Measurements from ENCODE around the gene LRTM2.

LRTM2 gene

DNA sequence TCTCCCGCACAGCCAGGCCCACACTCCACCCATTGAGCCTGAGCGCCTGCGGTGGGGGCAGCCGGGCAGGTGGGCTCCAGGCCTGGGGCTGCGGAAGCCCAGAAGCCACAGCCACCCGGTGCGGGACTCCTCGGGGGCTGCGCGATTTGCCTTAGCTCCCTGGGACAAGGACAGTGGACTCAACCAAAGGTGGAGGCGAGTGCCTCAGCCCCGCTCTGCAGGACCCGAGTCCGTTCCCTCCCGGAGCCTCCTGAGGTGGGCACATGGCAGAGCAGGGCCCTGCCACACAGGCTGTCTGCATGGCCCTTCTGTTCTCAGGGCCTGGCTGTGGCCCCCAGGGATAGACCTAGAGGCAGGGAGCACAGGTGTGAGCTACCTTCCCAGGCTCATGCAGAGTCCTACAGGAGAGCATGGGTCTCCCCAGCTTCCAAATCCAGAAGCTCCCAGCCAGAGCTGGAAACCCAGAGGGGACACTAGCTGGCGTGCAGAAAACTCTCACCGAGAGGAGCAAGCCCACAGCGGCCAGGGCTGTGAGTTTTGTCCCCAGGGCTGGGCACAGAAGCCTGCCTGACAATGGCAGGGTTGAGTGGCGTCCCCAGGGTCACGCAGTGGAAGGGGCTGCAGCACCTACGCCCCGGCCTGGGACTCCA is 22.2 kb upstream of the LRTM2 start:
- no peak for DNase-seq (ENCODE audit: low spot score)

DNA sequence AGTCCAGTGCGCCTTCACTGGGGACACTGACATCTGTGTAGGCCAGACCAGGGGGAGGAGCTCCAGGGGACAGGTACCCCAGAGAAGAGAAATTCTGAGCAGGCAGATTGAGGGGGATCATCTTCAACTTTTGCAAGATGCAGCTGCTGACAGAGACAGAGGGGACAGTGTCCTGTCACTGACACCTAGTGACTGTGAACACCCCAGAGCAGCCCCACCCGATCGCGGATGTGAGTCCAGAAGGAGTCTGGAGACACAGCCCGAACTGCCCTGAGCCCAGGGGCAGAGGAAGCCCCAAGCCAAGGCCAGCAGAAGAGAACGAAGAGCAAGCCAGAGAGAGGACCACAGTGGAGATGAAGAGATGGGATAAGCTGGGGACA is 21.7 kb upstream of the LRTM2 start:
- no peak for DNase-seq (ENCODE audit: low spot score)

DNA sequence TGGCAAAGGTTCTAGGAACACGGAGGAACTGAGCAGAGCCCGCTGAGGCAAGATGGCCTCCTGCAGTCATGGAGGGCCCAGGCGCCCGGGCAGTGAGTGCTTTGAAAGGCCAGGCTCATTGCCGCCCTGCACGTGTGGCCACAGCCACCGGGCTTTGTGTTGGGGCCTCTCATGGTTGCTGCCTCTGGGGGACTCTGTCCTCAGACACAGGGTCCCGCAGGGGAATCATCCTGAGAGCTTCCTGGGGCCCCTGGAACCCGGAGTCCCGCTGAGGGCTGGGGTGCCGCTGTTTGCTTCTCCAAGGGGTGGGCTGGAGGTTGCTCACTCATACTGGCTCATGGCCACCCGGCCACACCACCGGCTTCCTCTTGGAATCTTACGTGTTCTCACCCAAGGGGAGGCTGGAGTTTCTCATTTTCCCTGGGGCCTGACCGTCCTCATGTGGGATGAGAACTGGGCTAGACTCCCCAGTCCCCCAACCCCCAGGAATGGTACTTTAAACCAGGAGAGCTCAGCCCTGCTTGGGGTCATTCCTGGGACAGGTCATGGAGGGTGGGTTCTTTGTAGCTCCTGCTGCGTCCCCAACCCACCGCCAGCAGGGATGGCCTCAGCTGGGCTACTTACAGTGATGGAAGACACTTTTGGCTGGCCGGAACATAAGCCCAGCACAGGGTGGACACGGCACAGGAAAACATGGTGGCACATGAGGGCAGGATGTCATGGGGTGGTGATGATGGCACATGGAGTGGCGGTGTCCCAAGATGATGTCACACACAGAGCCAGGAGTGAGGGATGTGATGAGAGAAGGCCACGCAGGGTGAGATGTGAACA is 21.1 kb upstream of the LRTM2 start:
- DNase-seq (ENCODE audit: low spot score), result no peak

DNA sequence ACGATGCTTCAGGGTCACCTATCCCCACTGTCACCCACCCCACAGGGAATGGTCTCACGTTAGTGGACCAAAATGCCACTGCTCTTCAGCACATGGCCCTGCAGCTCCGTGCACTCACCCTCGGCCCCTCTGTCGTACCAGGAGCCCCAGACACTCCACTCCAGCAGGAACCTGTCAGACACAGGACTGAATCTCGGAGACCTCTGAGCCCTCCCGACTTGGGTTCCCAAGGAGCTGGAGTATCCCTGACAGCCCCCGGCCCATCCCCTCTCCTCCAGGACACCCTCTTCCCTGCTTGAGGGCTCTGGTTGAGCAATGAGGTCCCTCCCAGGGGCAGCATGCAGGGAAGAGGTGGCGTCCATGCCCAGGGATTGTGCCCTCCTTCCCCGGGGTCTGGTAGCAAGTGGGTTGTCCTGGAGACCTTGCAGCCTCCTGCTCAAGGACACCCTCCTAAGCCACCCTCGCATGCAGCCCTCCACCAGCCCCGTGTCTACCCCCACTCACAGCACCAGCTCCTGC is 20.4 kb upstream of the LRTM2 start:
- DNase-seq (ENCODE audit: low spot score), result no peak

DNA sequence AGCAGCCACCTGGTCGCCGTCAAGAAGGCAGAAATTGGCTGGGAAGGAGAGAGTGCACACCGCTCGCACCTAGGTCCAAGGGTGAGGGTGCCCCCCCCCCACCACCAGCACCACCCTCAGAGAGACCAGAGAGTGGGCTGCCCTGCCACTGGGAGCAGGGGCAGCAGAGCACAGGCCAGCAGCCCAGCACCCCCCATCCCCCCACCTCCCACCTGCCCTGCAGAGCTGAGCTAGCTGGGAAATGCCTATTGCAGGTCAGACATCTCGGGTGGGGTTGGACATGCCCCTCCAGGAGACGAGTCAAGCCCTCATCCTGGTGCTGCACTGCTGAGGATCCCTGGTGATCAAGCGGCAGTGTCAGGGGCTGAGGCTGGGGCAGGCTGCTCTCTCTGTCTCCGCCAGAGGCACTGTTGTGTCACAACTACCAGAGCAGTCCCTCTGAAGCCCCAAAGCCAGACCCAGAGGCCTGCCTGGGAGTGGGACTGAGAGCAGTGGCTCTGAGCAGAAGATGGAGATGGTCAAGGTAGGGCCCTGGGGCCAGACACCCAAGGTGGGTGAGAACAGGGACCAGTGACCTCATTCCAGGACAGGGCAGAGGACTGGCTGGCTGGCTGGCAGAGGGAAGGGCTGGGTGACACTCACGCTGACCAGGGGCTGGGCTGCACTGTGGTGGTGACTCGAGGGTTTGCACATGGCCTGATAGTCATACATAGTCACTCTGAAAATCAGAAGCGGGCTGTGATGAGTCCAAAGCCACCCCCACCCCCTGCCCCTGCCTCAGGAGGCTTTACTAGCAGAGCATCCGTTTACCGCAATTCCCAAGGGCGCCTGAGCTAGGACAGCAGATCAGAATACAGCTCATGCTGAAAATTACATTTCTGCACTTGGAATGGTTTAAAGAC is 19.7 kb upstream of the LRTM2 start:
- peak; percentile 37 for DNase-seq (ENCODE audit: low spot score)

DNA sequence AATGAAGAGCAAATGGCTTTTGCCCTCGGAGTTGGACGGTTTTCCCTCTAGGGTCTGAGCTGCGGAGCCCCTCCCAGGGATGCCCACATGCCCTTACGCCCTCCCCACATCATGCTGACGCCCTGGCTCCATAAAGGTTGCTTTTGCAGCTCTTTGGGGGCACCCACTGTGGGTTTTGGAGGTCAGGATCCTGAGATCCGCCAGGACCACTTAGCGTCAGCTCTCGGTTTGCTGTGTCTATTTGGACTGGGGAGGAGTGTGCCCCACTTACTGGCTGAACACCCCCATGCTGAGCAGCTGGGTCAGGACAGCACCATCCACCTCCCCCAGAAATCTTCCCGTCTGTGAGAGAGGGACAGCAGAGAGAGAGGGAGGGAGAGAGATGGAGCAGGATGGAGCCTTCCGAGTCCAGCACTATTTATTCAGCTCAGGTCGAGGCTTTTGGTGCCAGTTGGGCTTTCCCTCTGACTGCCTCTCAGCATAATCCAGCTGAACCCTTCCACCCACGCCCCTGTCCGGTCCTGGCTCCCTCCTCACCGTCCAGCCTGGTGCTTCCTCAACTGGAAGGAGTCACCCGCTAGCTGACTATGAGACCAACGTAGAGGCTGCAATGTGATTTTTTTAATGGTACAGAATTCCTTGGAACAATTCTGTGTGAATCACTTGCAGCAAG is 18.9 kb upstream of the LRTM2 start:
- no peak for DNase-seq (ENCODE audit: low spot score)

DNA sequence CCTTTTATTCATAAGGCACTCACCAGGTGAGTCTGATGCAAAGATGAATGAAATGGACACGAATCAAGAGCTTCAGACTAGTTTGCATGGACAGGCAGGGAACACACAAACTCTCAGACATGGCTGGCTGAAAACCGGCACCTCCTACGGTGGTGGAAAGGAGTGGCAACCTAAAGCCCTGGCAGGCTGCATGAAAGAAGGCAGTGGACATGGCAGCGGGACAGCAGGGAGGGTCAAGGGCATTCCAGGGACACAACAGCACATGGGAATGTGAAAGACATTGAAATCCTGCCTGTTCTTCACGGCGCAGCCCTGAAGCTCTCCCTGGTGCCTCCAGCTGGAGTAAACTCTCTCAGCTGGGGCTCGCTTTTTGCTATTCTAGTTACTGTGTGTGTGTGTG is 16.6 kb upstream of the LRTM2 start:
- DNase-seq (ENCODE audit: low spot score), result no peak

DNA sequence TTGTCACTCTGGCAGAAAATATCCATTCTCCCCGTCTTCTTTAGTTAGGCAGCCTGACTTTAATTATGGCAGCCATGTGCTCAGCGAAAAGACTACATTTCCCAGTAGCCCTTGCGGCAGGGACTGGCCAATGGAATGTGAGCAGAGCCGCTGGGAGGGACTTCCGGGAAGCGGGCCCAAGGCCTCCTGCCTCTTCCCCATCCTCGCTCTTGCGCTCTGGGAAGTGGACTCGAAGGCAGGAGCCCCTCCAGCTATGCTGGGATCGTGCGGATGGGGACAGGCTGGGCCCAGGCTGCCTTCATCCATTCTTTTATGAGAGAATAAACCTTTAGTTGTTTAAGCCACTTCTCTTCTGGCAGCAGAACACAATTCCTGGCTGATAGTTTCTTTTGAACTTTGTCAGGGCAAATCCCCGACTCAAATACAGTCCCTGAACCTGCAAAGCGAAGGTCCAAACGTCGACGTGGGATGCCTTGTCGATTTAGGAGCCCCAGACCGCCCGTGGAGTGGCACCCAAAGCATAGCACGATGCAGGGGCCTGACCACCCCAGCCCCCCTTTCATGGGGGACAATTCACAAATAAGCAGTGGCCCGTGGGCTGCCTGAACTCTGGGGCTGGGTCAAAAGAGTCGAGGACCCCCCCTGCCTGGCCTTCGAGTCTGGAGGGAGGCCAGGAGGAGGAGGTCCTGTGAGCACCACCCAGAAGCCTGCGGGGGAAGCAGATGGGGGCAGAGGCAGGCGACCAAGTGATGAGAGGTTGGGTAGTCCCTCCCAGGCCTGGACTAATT is 15.6 kb upstream of the LRTM2 start:
- DNase-seq (ENCODE audit: low spot score), result peak; percentile 87

DNA sequence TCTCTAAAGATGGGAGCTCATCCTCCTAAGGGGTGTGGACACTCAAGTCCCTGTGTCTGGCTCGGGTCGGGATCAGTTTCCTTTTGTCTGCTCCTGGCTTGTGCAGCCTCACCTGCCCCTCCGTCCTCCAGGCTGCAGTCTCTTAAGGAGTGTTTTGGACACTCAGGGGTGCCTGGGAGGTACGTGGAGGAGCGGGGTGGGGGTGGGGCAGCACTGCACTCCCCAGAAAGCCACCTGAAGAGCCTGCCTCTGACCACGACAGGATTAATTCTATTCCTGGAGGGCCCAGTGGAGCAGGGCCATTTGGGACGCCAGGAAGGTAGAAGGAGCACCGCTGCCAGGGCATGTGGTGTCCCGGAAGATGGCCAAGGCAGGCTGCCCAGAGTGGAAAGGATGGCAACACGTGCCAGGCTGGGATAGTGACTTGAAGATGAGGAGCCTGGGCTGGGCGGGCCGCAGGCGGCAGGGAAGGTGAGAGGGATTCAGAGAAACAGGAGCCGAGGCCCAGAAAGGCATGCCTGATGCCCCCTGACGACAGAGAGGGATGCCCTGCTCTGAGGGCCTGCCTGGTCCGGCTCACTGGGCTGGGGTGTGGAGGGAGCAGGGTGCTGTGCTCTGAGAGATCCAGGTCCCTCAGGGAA is 14.8 kb upstream of the LRTM2 start:
- no peak for DNase-seq (ENCODE audit: low spot score)

DNA sequence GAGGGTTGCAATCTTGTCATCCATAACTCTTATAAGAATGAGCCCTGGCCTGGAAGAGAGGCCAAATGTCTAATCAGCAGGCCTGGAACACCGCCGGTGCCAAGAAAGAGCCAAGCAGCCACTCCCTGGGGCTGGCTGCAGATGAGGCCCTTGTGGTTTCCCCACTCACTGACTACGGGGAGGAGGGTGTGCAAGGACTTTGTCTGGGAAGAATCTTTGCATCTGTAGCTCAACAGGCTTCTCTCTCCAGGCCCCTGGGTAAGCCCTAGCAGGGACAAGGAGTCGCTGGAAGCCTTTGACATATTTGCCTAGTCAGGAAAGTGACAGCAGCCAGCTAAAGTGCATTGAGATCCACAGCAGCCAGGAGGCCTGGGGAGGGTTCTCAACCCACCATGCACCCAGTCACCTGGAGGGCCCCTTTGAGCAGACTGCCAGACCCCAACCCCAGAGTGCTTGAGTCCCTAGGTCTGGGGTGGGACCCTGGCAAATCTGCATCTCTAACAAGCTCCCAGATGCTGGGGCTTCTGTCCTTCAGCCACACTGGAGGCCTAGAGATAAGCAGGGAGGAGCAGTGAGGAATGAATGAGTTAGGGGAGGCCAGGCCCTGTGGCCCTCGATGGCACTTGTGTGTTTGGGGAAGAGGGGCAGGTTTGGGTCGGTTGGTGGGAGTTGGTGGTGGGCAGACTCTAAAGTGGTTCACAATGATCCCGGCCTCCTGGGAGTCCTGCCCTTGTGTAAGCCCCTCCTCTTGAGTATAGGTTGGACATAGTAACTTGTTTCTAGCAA is 13.9 kb upstream of the LRTM2 start:
- no peak for DNase-seq (ENCODE audit: low spot score)

DNA sequence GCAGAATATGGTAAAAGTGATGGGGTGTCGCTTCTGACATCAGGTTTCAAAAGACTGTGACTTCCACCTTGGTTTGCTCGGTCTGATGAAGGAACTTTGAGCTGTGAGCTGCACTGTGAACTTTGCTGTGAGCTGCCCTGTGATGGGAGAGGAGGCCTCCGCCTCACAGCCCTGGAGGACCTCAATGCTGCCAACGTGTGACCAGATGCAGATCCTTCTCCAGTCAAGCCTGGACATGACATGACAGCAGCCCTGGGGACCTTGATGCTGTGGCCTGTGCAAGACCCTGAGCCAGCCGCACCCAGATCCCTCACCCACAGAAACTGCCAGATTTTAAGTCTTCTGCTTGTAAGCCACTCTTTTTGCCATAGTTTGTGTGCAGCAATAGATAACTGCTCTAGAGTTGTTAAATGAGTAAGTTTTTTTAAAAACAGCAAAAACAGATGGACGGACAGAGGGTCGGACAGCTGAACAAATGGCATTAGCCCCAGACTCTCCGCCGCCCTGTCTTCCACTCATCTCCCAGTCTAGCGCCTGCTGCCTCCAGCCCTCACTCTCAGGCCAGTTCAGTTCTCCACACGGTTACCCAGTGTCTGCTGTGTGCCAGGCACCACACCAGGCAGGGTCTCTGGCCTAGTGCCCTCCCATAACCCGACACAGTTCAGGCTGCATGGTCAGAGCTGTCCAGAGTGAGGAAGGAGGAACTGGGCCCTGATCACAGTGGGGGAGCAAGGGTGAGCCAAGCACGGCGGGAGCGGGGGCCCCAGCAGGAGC is 13.1 kb upstream of the LRTM2 start:
- no peak for DNase-seq (ENCODE audit: low spot score)

DNA sequence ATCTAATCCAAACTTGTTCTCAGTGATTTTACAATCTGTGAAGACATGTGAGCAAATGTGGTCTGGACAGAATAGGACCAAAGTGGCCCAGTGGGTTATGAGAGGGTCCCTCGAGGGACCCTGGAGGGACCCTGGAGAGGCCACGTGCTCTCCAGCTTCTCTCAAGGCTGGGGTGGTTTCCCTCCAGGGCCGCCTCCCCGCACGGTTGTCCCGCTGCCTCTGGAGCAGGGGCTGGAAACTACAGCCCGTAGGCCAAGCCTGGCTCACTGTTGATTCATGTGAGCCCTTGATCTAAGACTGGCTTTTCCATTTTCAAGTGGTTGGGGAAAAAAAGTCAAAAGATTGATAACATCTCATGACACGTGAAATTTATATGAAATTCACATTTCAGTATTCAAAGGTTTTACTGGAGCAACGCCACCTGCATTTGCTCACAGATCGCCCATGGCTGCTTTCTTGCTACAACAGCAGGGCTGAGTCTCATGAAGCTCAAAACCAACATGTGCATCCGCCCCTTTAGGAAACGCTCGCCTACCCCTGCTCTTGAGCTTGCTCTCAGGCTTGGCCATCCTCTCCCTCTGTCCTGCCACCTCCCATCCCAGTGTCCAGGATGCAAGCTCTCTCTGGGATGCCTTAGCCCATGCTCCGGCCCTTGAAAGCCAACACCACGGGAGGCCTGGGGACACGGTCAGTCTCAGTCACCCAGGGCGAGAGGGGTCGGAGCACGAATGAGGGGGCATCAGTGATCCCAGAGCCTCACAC is 12.1 kb upstream of the LRTM2 start:
- no peak for DNase-seq (ENCODE audit: low spot score)

DNA sequence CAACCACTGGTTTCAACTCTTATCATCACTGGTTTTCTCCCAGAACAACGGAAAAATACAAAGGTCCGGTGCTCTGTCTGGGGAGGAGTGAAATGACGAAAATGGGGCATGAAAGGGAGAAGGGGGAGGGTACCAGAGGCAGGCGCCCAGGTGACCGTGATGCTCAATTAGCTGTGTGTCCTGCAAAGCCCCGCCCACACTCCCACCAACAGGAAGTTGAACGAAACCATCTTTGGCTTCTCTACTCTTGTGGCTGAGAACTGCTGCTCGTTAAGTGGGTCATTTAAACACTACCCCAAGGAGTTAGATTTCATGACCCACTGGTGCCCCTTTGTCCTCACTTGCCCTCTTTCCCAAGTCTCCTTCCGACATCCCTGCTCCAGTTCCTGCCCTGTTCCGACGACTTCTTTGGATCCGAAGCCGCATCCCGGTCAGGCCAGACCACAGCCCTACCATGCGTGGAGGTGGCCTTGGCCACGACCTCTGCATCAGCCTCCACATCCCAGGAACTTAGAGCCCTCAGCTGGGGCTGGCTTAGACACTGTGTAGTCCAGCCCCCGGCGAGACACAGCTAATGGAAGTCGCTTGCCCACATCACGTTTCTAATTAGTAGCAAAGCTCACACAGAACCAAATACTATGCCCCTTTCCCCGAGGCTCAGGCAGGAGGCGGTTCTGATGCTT is 11.4 kb upstream of the LRTM2 start:
- no peak for DNase-seq (ENCODE audit: low spot score)

DNA sequence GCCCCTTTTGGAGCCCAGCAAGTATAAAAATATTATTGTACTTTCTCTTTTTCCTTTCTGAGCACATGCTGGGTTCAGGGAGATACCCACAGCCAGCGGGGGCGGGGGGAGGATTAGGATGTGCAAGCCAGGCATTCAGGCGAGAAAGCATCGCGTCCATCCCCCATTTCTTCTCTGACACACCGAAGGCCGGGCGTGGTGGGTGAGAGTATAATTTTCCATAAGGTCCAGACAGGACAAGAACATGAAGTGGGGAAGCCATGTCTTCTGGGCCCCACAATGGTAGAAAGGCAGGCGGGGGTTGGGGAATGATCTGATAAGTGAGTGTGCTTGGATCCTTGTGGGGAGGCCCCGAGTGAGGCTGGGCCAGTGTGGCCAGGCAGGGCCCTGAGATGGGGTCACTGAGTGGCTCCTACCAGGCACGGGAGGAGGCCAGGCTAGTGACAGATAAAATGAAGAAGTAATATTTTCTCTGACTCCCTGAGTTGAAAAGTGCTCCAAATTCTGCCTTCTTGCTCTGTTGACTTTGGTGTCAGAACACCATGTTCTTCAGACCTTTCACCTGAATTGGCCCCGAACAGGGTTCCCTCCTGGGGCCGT is 10.7 kb upstream of the LRTM2 start:
- no peak for DNase-seq (ENCODE audit: low spot score)

DNA sequence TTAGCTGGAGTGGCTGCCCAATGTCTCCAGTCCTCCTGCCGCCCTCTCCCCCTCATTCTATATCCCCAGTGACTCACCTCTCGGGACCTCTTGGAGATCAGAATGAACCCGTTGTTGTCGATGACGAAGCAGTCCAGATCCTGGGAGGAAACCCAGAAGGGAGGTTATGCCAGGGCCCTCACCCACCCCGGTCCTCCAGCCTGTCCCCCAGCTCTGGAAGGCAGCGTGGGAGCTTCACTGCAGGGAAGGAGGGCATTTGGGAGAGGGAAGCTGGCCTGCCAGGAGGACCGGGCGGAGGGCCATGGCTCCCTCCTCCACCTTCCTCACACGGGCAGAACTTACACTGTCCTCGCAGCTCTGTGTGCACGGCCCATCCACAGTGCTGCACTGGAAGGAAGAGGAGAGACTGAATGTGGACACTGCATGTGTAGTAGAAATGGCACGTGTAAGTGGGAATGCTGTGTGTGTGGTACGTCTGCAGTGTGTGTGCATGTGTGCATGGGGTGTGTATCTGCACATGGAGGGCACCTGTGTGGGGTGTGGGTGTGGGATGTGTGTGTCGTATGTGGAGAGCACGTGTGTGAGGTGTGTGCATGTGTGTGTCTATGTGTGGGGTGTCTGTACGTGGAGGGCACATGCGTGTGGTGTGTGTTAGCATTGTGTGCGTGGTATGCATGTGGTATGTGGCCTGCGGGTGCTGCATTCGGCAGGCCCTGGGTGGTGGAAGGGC is 10.0 kb upstream of the LRTM2 start:
- no peak for DNase-seq (ENCODE audit: low spot score)

DNA sequence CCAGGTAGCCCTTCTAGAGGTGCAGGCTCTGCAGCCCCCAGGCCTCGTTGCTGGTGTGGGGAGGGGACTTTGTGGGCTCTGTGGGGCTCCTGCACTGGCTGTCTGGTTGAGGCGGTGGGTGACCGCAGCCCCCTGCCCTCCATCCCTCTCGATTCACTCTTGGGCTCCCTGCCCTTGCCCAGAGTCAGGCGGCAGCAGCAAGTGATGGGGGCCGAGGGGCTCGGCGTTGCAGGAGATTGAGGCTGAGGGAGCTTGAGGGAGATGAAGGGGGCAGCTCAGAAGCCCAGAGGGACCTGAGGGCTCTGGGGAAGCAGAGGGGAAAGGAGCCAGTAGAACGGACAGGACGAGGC is 9.5 kb upstream of the LRTM2 start:
- no peak for DNase-seq (ENCODE audit: low spot score)
